ENCODE results near the gene RAB18.

DNA sequence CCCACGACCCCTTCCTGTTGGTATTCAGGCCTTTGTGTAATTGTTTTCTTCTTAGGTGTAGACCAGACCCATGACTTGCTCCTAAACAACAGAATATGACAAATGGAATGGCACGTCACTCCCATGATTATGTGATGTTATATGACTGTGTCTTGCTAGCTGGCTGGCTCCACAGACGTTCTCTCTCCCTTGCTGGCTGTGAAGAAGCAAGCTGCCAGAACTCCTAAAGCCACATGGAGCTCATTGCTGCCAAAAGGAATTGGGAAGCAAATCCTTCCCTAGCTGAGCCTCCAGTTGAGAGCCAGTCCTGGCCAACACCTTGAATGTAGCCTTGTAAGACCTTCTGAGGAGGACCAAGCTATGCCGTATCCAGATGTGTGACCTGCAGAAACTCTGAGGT, 74.2 kb downstream of the RAB18 start:
- no peak for TF ChIP-seq CTCF (tag by site-specific recombination; IDR thresholded peaks at IDR 0.05)
- TF ChIP-seq, protein P1, sequence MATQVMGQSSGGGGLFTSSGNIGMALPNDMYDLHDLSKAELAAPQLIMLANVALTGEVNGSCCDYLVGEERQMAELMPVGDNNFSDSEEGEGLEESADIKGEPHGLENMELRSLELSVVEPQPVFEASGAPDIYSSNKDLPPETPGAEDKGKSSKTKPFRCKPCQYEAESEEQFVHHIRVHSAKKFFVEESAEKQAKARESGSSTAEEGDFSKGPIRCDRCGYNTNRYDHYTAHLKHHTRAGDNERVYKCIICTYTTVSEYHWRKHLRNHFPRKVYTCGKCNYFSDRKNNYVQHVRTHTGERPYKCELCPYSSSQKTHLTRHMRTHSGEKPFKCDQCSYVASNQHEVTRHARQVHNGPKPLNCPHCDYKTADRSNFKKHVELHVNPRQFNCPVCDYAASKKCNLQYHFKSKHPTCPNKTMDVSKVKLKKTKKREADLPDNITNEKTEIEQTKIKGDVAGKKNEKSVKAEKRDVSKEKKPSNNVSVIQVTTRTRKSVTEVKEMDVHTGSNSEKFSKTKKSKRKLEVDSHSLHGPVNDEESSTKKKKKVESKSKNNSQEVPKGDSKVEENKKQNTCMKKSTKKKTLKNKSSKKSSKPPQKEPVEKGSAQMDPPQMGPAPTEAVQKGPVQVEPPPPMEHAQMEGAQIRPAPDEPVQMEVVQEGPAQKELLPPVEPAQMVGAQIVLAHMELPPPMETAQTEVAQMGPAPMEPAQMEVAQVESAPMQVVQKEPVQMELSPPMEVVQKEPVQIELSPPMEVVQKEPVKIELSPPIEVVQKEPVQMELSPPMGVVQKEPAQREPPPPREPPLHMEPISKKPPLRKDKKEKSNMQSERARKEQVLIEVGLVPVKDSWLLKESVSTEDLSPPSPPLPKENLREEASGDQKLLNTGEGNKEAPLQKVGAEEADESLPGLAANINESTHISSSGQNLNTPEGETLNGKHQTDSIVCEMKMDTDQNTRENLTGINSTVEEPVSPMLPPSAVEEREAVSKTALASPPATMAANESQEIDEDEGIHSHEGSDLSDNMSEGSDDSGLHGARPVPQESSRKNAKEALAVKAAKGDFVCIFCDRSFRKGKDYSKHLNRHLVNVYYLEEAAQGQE (tag by site-specific recombination; IDR thresholded peaks at IDR 0.05), result no peak
- TF ChIP-seq TCF7L2 (IDR thresholded peaks at IDR 0.05; ENCODE audit: borderline replicate concordance, low read depth, low read length), result no peak

Data from HEK293 (cell line).